Thyroid gland (tissue), 4 donors: ENCODE measurements around the gene CBX1.
"Not testable (repeated sequence)": the region's sequence is repeated elsewhere in the genome, so short reads cannot be mapped to it uniquely, and the experiment has no call there.

Source experiments
- POLR2A ChIP-seq, 2 donors: fragments of 450-650 bp; IDR thresholded peaks; one replicate each; pipeline ENCODE4 v1.6.1; 2017; ENCODE audit warnings: antibody characterized with exemption in 2 of 2, mild to moderate bottlenecking in 2 of 2, moderate library complexity in 1 of 2
- TF ChIP-seq, protein P1 (sequence below), 6 experiments: fragments of 200-600 bp in 3 of 6; fragments of 450-650 bp in 3 of 6; sonication (generic) in 3 of 6; IDR thresholded peaks; one replicate each; pipeline ENCODE4 v1.5.1; 2016 to 2019; ENCODE audit warnings: antibody characterized with exemption in 6 of 6, mild to moderate bottlenecking in 2 of 6, inconsistent platforms in 1 of 6, moderate library complexity in 1 of 6

DNA sequence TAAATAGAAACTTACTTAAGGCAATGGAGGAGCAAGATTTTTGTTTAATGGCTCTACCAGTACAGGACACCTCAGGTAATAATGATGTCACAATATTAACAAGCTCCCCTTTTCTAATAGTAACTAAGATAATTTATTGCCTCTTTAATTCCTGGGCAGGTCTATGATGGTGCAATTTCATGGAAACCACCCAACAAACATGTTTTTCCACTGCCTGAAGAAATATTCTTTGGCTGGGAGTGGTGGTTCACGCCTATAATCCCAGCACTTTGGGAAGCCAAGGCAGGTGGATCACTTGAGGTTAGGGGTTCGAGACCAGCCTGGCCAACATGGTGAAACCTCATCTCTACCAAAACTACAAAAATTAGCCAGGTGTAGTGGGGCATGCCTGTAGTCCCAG, 33.5 kb downstream of the CBX1 start:
- not testable (repeated sequence) for TF ChIP-seq POLR2A (IDR thresholded peaks at IDR 0.05)
- TF ChIP-seq, protein P1, sequence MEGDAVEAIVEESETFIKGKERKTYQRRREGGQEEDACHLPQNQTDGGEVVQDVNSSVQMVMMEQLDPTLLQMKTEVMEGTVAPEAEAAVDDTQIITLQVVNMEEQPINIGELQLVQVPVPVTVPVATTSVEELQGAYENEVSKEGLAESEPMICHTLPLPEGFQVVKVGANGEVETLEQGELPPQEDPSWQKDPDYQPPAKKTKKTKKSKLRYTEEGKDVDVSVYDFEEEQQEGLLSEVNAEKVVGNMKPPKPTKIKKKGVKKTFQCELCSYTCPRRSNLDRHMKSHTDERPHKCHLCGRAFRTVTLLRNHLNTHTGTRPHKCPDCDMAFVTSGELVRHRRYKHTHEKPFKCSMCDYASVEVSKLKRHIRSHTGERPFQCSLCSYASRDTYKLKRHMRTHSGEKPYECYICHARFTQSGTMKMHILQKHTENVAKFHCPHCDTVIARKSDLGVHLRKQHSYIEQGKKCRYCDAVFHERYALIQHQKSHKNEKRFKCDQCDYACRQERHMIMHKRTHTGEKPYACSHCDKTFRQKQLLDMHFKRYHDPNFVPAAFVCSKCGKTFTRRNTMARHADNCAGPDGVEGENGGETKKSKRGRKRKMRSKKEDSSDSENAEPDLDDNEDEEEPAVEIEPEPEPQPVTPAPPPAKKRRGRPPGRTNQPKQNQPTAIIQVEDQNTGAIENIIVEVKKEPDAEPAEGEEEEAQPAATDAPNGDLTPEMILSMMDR (IDR thresholded peaks at IDR 0.05), result not testable (repeated sequence)
